Measurements from ENCODE around the gene OXCT1. TPM values are rescaled to one million over a fixed set of nuclear protein-coding genes. Genes with fewer than 3 reads are reported as not detected.
"Not testable (repeated sequence)": the region's sequence is repeated elsewhere in the genome, so short reads cannot be mapped to it uniquely, and the experiment has no call there.

The OXCT1 gene
- polyA plus RNA-seq, 12 donors, result 9.5 to 19.9 (median 14.2) TPM; not detected in 1

GRCh38 chr5:41832430-41832829 lies 37.8 kb downstream of the OXCT1 start:
- DNase-seq, result no peak

DNA sequence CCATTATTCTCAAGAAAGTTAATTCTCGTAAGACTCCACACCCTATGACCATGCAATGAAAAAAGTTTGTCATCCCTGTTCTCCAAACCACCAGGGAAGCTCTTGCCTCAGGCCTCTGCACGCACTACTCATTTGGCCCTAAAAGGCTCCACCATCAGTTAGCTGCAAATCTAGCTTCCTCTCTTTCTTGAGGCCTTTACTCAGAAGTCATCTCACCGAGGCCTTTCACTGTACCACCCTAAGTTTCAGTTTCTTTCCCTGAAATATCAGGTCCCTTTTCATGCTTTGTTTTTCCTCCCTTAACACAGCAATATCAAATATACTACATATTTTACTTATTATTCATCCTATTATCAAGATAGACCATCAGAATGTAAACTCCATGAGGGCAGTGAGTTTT lies 39.1 kb downstream of the OXCT1 start:
- DNase-seq, result no peak

DNA sequence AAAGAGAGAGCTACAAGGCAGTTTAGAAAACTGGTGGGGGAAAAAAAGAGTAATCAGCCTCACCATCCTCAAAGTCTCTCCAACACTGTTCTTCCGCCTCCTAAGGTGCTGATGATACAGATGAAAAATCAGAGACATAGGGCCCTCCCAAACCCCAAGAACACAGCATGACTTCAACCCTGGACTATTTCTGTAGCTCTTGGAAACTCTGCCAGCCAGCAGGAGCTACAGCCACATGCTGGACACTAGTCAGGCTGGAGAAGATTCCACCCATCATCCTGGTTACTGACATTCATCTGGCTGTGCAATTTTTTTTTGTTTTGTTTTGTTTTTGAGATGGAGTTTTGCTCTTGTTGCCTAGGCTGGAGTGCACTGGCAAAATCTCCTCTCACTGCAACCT lies 42.4 kb downstream of the OXCT1 start:
- DNase-seq, result no peak

DNA sequence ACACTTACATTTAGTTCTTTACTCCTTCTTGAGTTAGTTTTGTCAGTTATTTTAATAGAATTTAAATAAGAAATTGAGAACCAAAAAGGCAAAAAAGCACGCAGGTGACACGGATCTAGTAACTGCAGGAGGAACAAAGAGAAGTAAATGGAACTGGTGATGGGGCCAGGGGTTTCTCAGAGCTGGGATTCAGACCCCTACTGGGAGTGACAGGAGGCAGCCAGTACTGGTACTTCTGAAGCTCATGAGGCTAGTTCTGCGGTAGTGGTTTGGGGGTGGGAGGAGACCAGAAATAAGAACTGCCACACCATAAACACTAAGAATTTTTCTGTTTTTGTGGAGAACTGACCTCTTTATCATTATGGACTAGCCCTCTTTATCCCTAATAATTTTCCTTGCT lies 48.2 kb downstream of the OXCT1 start:
- DNase-seq, result no peak

GRCh38 chr5:41821051-41821450 lies 49.2 kb downstream of the OXCT1 start:
- no peak for DNase-seq

DNA sequence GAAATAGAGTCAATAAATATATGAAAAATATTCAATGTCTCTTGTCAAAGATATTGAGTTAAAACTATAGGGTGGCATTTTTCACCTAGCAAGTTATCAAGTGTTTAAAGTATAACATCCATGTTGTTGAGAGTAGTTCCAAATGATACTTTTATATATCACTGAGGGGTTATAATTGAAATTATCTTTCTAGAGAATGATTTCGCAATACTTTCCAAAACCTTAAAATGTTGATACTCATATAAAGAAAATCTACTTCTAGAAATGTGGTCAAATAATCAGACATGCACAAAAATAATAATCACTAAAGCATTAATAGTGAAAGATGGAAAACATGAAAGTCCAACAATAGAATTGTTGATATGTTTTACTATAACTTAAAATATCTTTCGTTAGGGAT lies 50.1 kb downstream of the OXCT1 start:
- no peak for DNase-seq

DNA sequence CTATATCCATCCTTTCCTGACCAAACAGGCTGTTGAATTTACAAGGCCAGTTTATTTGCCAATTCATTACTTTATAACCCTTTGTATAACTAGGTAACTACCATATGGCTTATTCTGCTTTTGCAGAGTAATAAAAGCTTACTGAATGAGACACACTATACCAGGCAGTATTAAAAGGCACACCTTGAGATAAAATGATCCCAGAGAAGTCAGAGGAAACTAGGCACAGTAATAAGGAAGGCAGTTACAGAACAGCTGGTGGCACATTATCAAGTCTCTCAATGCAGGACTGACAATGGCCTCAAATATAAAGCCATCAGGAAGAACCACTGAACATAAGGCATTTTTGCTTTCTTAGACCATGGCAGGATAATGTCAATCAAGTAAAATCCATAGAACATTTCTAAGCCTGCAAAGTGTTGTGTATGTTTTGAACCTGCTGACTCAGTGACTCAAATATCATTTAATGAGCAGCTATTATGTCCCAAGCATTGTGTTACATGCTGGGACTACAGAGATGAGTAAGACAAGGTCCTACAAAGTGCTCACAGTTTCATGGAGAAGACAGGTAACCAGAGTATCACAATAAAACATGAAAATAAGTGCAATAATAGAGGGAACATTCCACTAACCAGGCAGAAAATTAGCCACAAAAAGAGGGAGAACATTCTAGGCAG lies 52.5 kb downstream of the OXCT1 start:
- no peak for DNase-seq

- DNase-seq, result no peak
Observed at GRCh38 chr5:41815663-41816229, 54.5 kb downstream of the OXCT1 start.

GRCh38 chr5:41815261-41815660 lies 55.0 kb downstream of the OXCT1 start:
- DNase-seq, result no peak

- not testable (repeated sequence) for DNase-seq
Observed at GRCh38 chr5:41814306-41814705, 55.9 kb downstream of the OXCT1 start.

DNA sequence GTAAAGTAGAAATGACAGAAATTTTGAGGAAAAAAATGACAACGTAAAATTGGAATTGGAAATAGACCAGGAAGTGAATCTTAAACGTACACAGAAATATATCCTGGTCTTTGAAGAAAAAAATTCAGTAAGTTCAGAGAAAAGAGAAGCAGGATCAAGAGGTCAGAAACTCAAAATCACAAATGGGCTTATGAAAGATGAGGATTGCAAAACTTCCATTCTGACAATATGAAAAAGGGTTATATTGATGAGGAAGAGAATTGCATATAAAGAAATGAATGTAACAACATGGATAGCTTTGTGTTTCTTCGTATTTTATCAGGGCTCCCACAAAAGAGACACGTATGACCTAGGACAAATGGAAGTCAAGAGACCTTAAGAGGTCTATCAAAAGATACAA lies 58.1 kb downstream of the OXCT1 start:
- DNase-seq, result no peak

DNA sequence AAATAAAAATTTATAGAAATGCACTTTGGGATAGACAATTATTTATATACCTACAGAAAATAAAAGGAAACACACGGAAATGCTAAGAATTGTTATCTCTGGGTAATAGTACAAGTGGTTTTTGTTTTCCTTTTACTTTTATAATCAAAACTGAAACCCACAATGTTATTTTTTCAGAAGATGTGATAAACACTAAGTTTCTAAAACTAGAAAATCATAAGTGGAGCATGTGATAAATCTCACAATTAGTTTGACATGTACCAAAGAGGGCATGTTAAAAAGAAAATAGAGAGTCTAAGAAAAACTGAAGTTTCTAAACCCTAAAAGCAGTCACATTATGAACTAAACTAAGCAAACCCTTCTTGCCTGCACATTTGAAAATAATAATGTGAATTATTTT lies 61.1 kb downstream of the OXCT1 start:
- DNase-seq, result no peak

DNA sequence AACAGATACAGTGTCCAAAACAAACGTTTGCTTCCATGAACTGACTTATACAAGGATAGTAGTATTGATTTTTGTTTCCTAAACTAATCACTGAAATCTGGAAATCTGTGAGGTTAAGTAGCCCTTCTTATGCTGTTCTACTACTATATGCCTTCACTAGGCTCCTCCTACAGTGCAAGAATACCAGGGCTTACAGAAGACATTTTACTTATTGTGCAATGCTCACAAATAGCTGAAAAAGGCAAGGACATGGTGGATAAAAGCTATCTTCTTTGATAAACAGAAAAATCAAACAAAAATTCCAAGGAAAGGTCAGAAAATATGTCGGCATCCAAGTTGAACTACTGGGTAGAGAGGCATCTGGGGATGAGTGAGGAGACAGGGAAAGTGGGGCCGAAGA lies 61.9 kb downstream of the OXCT1 start:
- DNase-seq, result no peak

GRCh38 chr5:41797662-41798061 lies 72.6 kb downstream of the OXCT1 start:
- no peak for DNase-seq

DNA sequence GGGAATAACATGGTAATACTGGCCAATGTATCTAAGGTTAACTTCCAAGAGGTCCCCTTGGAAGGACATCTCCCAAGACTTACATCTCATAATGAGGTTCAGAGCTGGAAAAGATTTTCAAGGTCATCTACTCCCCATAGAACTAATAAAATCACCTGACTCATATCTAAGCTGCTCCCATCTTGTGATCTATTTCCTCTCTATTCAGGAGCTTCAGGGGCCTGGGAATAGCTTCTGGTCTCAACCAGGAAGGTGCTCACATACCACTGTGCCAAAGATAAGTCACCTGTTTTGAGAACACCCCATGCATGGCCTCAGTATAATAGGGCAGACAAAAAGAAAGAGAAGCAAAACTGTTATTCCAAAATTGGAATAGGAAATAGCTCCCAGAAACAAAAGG lies 74.2 kb downstream of the OXCT1 start:
- no peak for DNase-seq

GRCh38 chr5:41795125-41795524 lies 75.1 kb downstream of the OXCT1 start:
- DNase-seq, result no peak

GRCh38 chr5:41794471-41794870 lies 75.8 kb downstream of the OXCT1 start:
- peak; percentile 53 for DNase-seq

DNA sequence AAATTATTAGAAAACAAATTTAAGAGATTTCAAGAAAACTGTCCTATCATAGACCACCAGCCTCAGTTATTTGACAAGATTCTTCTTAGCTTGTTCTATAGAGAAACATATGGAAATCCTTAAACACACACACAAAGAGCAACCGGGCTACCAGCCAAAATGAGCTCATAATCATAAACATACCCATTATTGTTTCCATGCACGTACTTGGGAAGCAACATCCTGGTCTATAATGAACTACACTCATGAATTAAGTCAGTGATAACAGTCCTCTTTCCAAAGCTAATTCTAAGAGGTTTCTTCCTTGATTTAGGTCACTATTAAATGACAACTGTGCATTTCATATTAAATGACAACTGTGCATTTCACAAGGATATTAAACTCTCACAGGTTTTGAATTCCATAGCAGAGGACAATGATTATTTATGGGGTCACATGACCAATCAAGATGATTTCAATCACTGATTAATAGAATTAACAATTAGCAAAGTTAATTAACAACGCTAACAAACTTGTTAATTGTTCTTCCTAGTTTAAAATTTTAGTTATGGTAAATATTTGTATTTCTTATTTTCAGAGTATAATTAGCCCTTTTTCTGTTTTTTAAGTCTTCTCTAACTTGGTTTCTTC lies 77.0 kb downstream of the OXCT1 start:
- peak; percentile 84 for DNase-seq

DNA sequence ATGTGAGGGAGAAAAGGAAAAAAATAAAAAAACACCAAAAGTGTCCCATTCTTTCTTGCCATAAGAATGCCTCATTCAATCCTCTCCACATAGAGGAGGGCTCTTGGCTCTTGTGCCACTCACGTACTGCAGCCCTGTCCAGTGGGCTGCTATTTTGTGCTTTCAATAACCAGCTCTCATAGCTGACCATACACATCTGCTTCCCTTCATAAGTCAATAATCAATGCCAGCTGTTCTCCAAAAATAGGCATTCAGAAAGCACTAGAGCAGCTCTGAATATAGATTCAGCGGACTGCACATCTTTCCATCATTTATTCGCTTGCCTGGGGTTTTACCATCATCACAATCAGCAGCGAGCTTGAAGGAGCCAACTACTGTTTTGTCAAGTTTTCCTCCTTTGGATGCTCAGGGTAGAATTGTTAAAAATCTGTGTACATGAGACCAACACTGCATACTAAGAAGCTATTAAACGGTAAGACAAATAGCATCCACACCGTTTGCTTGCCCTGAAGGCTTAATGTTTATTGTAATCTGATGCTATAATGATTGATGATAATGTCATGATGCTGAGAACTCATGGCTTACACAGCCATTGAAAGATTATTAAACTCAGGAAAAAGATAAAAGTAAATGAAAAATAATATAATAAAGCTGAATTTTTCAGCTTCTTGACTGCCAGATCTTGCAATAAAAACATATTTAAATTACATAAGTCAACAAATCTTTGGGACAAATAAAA lies 80.0 kb downstream of the OXCT1 start:
- peak; percentile 45 for DNase-seq

GRCh38 chr5:41789434-41789833 lies 80.8 kb downstream of the OXCT1 start:
- no peak for DNase-seq

GRCh38 chr5:41788941-41789368 lies 81.3 kb downstream of the OXCT1 start:
- DNase-seq, result peak; percentile 38

DNA sequence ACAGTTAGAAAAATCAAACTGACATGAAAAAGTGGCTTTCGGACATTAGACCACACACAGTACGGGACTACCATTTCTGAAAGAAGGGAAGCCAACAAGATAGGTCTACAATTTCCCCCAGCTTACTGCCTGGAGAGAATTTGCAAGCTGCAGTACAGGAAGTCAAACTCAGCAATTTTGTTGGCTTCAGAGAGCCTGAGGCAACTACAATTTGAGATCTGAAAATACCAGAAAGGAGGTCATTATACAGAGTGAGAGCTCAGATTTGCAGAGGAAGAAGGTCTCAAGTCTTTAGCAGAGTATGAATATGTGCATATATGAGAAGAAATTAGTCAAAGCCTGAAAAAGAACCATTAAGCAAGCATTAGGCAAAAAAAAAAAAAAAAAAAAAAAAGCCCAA lies 83.0 kb downstream of the OXCT1 start:
- DNase-seq, result no peak

- no peak for DNase-seq
Observed at GRCh38 chr5:41785061-41785460, 85.2 kb downstream of the OXCT1 start.
